Mammary epithelial cell (primary cell): ENCODE measurements around the gene IL13.

Experiments used
- EZH2 ChIP-seq: IDR thresholded peaks from 2 replicates; pipeline ENCODE4 v1.6.1; 2012; ENCODE audit warnings: low read length, inconsistent platforms, borderline replicate concordance
- TF ChIP-seq, protein P1 (sequence below), 2 donors: IDR thresholded peaks in 1 of 2; conservative IDR thresholded peaks in 1 of 2; 2 replicates each; pipeline ENCODE4 v1.5.1; 2011 to 2012; ENCODE audit warnings: inconsistent platforms in 2 of 2, low read length in 2 of 2, mild to moderate bottlenecking in 2 of 2, control low read depth in 1 of 2, low read depth in 1 of 2; ENCODE audit not compliant: insufficient read depth in 1 of 2; ENCODE audit errors: extremely low read depth in 1 of 2

DNA sequence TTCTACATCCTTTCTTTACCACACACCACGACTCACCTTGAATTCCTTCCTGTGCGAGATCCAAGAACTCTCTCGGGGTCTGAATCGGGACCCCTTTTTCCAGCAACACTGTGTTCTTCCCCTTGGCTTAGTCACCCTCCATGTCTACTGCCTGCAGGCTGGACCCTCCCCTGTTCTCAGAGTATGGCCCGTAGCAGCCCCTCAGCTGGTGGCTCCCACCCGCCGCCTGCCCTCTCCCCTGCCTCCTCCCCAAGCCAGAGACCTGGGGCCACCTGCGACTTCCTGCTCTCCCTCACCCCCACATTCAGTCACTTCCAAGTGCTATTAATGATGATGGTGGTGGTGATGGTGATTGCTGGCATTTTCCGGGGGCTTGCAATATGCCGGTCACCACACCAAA, 9.3 kb downstream of the IL13 start:
- TF ChIP-seq, protein P1, sequence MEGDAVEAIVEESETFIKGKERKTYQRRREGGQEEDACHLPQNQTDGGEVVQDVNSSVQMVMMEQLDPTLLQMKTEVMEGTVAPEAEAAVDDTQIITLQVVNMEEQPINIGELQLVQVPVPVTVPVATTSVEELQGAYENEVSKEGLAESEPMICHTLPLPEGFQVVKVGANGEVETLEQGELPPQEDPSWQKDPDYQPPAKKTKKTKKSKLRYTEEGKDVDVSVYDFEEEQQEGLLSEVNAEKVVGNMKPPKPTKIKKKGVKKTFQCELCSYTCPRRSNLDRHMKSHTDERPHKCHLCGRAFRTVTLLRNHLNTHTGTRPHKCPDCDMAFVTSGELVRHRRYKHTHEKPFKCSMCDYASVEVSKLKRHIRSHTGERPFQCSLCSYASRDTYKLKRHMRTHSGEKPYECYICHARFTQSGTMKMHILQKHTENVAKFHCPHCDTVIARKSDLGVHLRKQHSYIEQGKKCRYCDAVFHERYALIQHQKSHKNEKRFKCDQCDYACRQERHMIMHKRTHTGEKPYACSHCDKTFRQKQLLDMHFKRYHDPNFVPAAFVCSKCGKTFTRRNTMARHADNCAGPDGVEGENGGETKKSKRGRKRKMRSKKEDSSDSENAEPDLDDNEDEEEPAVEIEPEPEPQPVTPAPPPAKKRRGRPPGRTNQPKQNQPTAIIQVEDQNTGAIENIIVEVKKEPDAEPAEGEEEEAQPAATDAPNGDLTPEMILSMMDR (conservative IDR thresholded peaks at IDR 0.05 in 1 of 2, IDR thresholded peaks at IDR 0.05 in 1 of 2; ENCODE audit: extremely low read depth in 1 of 2, insufficient read depth in 1 of 2, low read depth in 1 of 2, low read length in 2 of 2): no peak
- TF ChIP-seq EZH2: no peak
